Measurements from ENCODE around the gene IL10RA. TPM values are rescaled to one million over a fixed set of nuclear protein-coding genes. Genes with fewer than 3 reads are reported as not detected.

Gene IL10RA
- total and polyA plus RNA-seq, 4 donors, result 2.3 to 11.6 (median 9.2) TPM

GRCh38 chr11:118046964-118047700 is 60.9 kb downstream of the IL10RA start:
- peaks cover 0 to 6% (median 1%) of the 10 kb centered on the region in 4 donors for H3K4me1 ChIP-seq (ENCODE audit: control insufficient read depth in 4 of 4, insufficient read depth in 4 of 4, low read length in 3 of 4)
- H3K9me3 ChIP-seq (ENCODE audit: control insufficient read depth in 4 of 4, low read length in 3 of 4), result no peaks in the 10 kb centered on the region
- H3K9ac ChIP-seq (ENCODE audit: low read depth in 1 of 2, low read length in 2 of 2), result no peak overlapping the region
- no peak for DNase-seq (ENCODE audit: low spot score)
- TF ChIP-seq HNF4G (IDR thresholded peaks at IDR 0.05), result no peak
- TF ChIP-seq FOXA2 (IDR thresholded peaks at IDR 0.05), result no peak
- no peak for TF ChIP-seq SP1 (IDR thresholded peaks at IDR 0.05)
- TF ChIP-seq TAF1 (conservative IDR thresholded peaks at IDR 0.05), result no peak
- TF ChIP-seq MAX (IDR thresholded peaks at IDR 0.05), result no peak
- TF ChIP-seq NR2F2 (IDR thresholded peaks at IDR 0.05), result no peak
- no peak for TF ChIP-seq EGR1 (IDR thresholded peaks at IDR 0.05; ENCODE audit: low read depth in 2 of 2)
- no peak for TF ChIP-seq RAD21 (IDR thresholded peaks at IDR 0.05)
- no peak for TF ChIP-seq CTCF (IDR thresholded peaks at IDR 0.05; ENCODE audit: low read depth, low read length, missing input control)
- no peak for TF ChIP-seq RXRA (IDR thresholded peaks at IDR 0.05)
- TF ChIP-seq ZBTB33 (IDR thresholded peaks at IDR 0.05), result no peak
- TF ChIP-seq, protein P1, sequence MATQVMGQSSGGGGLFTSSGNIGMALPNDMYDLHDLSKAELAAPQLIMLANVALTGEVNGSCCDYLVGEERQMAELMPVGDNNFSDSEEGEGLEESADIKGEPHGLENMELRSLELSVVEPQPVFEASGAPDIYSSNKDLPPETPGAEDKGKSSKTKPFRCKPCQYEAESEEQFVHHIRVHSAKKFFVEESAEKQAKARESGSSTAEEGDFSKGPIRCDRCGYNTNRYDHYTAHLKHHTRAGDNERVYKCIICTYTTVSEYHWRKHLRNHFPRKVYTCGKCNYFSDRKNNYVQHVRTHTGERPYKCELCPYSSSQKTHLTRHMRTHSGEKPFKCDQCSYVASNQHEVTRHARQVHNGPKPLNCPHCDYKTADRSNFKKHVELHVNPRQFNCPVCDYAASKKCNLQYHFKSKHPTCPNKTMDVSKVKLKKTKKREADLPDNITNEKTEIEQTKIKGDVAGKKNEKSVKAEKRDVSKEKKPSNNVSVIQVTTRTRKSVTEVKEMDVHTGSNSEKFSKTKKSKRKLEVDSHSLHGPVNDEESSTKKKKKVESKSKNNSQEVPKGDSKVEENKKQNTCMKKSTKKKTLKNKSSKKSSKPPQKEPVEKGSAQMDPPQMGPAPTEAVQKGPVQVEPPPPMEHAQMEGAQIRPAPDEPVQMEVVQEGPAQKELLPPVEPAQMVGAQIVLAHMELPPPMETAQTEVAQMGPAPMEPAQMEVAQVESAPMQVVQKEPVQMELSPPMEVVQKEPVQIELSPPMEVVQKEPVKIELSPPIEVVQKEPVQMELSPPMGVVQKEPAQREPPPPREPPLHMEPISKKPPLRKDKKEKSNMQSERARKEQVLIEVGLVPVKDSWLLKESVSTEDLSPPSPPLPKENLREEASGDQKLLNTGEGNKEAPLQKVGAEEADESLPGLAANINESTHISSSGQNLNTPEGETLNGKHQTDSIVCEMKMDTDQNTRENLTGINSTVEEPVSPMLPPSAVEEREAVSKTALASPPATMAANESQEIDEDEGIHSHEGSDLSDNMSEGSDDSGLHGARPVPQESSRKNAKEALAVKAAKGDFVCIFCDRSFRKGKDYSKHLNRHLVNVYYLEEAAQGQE (IDR thresholded peaks at IDR 0.05), result no peak
- TF ChIP-seq HNF4A (conservative IDR thresholded peaks at IDR 0.05), result no peak
- no peak for TF ChIP-seq FOXA1 (IDR thresholded peaks at IDR 0.05)
- TF ChIP-seq JUND (IDR thresholded peaks at IDR 0.05), result no peak
- no peak for TF ChIP-seq GABPA (IDR thresholded peaks at IDR 0.05 in 1 of 2, conservative IDR thresholded peaks at IDR 0.05 in 1 of 2)
- H3K27me3 ChIP-seq (ENCODE audit: control insufficient read depth in 4 of 4, insufficient read depth in 4 of 4, low read length in 3 of 4), result no peaks in the 10 kb centered on the region
- 85% methylated on average over 8 of the region's 8 CpGs for WGBS
- no peaks in the 10 kb centered on the region for H3K36me3 ChIP-seq (ENCODE audit: control insufficient read depth in 4 of 4, insufficient read depth in 3 of 4, low read depth in 1 of 4, low read length in 3 of 4)
- H3K27ac ChIP-seq (ENCODE audit: low read depth in 1 of 2, low read length in 2 of 2), result no peak overlapping the region
- no peak overlapping the region for H3K4me3 ChIP-seq (ENCODE audit: low read depth in 1 of 3, low read length in 3 of 3)

Data from liver (tissue), 9 donors.